ENCODE measurements around the gene NTNG1.

DNA sequence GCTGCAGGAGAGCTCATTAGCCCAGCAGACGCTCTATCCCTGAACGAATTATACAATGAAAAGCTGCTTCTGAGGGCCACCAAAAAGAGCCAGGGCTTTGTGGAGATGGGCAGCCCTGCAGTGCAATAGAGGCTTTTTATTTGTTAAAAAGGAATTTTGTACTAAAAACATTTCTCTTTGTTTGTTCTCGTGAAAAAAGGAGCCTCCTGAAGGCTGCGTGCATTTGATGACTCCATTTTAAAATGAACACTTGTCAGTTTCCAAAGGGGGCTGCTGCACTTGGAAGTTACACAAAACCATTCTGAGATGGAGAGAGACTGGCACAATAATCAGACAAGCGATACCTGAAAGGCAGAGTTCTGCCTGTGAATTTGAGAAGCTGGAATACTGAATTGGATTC is 202.8 kb downstream of the NTNG1 start:
- TF ChIP-seq, protein P1, sequence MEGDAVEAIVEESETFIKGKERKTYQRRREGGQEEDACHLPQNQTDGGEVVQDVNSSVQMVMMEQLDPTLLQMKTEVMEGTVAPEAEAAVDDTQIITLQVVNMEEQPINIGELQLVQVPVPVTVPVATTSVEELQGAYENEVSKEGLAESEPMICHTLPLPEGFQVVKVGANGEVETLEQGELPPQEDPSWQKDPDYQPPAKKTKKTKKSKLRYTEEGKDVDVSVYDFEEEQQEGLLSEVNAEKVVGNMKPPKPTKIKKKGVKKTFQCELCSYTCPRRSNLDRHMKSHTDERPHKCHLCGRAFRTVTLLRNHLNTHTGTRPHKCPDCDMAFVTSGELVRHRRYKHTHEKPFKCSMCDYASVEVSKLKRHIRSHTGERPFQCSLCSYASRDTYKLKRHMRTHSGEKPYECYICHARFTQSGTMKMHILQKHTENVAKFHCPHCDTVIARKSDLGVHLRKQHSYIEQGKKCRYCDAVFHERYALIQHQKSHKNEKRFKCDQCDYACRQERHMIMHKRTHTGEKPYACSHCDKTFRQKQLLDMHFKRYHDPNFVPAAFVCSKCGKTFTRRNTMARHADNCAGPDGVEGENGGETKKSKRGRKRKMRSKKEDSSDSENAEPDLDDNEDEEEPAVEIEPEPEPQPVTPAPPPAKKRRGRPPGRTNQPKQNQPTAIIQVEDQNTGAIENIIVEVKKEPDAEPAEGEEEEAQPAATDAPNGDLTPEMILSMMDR (IDR thresholded peaks at IDR 0.05) = no peak
- TF ChIP-seq POLR2A (IDR thresholded peaks at IDR 0.05) = no peak

Measured in ovary (tissue), 3 donors.